ENCODE data around the gene TBC1D16.
"Not testable (repeated sequence)": the region's sequence is repeated elsewhere in the genome, so short reads cannot be mapped to it uniquely, and the experiment has no call there.

TBC1D16 gene

GRCh38 chr17:80051681-80052080 is 16.0 kb upstream of the TBC1D16 start:
- DNase-seq: no peak

- no peak for DNase-seq
These were observed 15.0 kb upstream of the TBC1D16 start for GRCh38 chr17:80050706-80051105.

GRCh38 chr17:80049986-80050385 is 14.3 kb upstream of the TBC1D16 start:
- DNase-seq: no peak

GRCh38 chr17:80047176-80047575 is 11.5 kb upstream of the TBC1D16 start:
- DNase-seq: no peak

GRCh38 chr17:80046709-80047108 is 11.0 kb upstream of the TBC1D16 start:
- not testable (repeated sequence) for DNase-seq

- no peak for DNase-seq
These were observed 10.0 kb upstream of the TBC1D16 start for GRCh38 chr17:80045703-80046102.

- DNase-seq: no peak
These were observed 8.3 kb upstream of the TBC1D16 start for GRCh38 chr17:80043963-80044362.

GRCh38 chr17:80036715-80037477 is 1.2 kb upstream of the TBC1D16 start:
- peak; percentile 53 for DNase-seq

GRCh38 chr17:80035937-80036714 is 454 bp upstream of the TBC1D16 start, which contains the start of gene CCDC40:
TSS of gene CCDC40 (plus strand) at chr17:80036642. CDS start at chr17:80036663, 21 bp downstream.
- peak; percentile 81 for DNase-seq

- DNase-seq: peak; percentile 70
These were observed 633 bp downstream of the TBC1D16 start for GRCh38 chr17:80034791-80035686.

GRCh38 chr17:80033840-80034239 is 1.8 kb downstream of the TBC1D16 start:
- DNase-seq: no peak

- DNase-seq: no peak
These were observed 3.0 kb downstream of the TBC1D16 start for GRCh38 chr17:80032614-80033171.

- DNase-seq: no peak
These were observed 3.8 kb downstream of the TBC1D16 start for GRCh38 chr17:80031691-80032430.

- no peak for DNase-seq
These were observed 4.8 kb downstream of the TBC1D16 start for GRCh38 chr17:80030730-80031410.

- DNase-seq: peak; percentile 68
These were observed 6.3 kb downstream of the TBC1D16 start for GRCh38 chr17:80029258-80029974.

GRCh38 chr17:80028030-80028429 is 7.6 kb downstream of the TBC1D16 start:
- DNase-seq: no peak

- DNase-seq: no peak
These were observed 8.6 kb downstream of the TBC1D16 start for GRCh38 chr17:80027043-80027435.

GRCh38 chr17:80026359-80027042 is 9.2 kb downstream of the TBC1D16 start:
- DNase-seq: no peak

- no peak for DNase-seq
These were observed 9.9 kb downstream of the TBC1D16 start for GRCh38 chr17:80025796-80026195.

GRCh38 chr17:80025140-80025539 is 10.5 kb downstream of the TBC1D16 start:
- DNase-seq: no peak

Measured in hematopoietic multipotent progenitor cell treated with erythropoietin and hydrocortisone succinate and interleukin-3 and kit ligand, for 4 days (in vitro differentiated cells).